Activated T-helper 1 cell treated with anti-CD3 and anti-CD28 coated beads, Interleukin-2, amount 50 U/mL, for 16 hours (primary cell): ENCODE measurements around the gene TMEM271.

Experiments used
- DNase-seq, 2 donors: peaks; one replicate each; pipeline ENCODE4 v3.0.0-alpha.2; 2020; ENCODE audit warnings: low read depth in 1 of 2, low spot score in 1 of 2

The TMEM271 gene, protein sequence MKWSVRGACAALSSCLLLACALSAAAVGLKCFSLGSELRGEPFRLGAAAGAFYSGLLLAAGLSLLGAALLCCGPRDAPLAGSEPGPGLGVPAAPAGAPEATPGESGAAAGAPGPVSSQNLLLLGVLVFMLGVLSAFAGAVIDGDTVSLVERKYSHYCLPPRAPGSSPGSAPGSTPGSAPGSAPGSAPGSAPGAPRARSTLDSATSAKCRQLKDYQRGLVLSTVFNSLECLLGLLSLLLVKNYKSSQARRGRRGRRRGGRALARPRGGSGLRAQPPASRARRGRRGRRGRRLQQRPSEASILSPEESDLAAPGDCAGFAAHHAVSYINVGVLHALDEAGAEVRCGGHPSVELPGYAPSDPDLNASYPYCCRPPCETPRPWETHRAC

DNA sequence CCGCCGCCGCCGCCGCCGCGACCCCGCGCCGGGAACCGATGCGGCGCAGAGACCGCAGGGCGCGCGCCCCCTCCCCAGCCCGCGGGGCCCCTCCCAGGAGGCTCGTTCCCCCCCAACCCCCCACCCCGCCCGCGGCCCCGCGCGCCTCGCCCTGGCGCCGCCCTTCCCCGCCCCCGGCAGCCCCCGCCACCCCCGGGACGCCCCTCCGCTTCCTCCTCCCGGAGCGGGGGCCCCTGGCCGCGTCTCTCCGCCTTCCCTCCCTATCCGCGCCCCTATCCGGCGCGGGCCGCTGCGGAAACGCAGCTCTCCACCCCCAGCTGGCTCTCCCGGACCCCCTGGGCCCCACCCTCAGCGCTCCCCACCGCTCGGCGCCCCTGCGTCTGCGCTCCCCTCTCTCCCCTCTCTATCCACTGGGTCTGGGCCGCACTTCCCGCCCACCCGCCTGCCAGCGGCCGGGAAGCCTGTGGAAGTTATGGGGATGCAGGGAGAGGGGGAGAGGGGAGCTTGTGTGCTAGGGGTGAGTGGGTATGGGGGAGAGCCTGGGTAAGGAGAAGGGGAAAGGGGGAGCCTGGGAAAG, at the start of gene TMEM271:
Gene TMEM271, minus strand, starts transcription at position 51 of the 577 bp plus-strand sequence. CDS start 233 bp downstream, outside the sequence.
- no peak for DNase-seq

DNA sequence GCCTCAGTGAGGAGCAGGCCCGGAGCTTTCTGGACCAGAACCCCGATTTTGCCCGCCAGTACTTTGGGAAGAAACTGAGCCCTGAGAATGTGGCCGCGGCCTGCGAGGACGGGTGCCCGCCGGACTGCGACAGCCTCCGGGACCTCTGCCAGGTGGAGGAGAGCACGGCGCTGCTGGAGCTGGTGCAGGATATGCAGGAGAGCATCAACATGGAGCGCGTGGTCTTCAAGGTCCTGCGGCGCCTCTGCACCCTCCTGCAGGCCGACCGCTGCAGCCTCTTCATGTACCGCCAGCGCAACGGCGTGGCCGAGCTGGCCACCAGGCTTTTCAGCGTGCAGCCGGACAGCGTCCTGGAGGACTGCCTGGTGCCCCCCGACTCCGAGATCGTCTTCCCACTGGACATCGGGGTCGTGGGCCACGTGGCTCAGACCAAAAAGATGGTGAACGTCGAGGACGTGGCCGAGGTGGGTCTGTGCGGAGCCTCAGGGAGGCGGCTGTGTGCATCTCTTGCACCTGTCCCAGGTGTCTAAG, 49.6 kb upstream of the TMEM271 start:
- DNase-seq, result no peak

DNA sequence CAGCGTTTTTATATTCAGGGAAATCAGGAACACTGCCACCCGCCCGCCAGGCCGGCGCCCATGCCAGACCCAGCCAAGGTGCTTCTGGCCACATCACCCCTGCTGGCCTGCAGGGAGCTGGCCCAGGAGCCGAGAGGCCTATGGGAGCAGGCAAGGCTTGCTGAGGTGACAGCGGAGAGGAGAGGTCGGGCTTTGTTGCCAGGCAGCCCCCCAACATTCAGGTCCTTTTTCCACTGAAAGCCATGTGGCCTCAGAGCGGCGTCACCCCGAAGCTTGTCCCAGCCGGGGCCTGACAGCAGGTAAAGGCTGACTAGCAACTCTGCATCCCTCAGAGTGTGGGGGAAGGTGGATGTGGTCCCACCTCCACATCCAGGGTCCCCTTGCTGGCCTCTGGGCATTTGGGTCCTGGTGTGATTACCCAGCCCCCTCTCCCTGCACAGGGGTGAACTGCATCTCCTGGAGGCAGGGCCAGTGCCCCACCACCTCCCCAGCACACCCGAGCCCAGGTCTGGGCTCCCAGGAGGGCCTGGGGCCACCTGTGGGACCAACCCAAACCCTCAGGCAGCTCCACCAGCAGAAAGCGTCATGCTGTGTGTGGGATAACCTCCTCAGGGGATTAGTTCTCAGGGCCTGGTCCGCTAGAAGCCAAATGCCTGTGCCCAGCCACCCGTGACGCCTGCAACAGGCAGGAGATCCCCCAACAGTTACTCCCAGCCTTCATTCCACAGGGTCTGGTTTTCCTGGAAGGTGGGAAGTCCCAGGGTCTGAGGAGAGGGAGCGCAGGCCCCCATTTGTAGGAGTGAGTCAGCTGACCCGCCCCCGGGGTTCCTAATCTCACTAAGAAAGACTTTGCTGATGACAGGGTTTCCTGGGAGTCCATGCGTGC, 48.9 kb upstream of the TMEM271 start, which contains the start of gene PDE6B:
Gene PDE6B, plus strand, starts transcription at position 869 of the 886 bp plus-strand sequence. CDS start 54 bp downstream, outside the sequence.
- DNase-seq, result no peak

DNA sequence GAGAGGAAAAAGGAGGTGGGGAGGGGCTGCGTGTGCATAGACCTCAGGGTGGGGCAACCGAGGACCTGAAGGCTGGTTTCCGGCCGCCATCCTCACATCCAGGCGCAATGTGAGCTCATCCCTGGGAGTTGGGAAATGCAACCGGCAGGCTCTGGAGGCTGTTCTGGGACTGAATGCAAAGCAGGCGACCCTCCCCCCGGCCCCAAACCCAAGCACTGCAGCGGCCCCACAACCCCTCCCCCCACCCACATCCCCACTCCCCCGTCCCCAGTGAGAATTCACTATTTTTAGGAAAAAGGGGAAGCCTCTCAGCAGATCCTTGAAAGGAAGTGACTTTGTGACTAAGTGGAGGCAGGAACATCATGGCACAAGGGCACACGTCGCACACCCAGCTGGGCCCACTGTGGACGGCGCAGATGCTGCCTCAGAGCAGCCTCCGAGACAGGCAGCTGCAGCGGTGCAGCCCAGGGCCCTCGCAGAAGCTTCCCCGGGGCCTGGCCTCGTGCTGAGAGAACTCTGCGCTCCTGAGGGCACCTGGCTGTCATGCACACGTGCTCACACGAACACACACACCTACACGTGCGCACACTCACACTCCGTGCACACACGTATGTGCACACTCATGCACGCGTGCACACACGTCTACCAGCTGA, 47.9 kb upstream of the TMEM271 start:
- DNase-seq, result no peak

DNA sequence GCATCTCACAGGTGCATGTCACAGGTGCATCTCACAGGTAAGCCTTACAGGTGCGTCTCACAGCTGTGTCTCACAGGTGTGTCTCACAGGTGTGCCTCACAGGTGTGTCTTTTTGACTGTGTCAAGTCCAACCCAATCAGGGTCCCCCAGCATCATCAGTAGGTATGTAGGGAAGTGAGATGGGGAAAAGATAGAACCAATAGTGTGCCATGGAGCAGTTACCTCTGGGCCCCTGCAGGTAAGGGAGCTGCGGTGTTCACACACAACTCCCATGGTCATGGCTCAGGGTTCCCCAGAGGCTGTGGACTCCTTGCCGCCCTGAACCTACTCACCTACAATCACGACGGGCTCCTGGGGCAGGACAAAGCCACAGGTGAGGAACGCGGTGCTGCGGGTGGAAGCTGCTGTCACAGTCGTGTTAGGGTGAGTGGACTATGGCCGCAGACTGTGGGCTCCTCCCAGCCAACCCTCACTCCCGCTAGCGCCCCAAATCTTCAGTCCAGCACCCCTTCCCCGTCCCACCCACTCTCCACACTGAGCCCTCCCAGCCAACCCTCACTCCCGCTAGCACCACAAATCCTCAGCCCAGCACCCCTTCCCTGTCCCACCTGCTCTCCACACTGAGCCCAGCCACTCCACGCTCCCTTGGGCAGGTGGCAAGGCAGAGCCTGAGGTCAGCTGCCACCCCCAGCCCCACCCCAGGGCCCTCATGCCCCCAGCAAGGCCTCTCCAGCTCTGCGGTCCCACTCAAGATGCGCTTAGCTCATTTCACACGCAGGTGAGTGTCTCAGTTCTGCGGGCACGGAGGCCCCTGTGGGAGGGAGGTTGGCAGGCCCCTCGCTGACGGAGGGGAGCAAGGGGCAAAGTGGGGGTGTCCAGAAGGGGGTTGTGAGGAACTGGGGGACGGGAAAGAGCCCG, 47.2 kb upstream of the TMEM271 start:
- DNase-seq, result no peak

DNA sequence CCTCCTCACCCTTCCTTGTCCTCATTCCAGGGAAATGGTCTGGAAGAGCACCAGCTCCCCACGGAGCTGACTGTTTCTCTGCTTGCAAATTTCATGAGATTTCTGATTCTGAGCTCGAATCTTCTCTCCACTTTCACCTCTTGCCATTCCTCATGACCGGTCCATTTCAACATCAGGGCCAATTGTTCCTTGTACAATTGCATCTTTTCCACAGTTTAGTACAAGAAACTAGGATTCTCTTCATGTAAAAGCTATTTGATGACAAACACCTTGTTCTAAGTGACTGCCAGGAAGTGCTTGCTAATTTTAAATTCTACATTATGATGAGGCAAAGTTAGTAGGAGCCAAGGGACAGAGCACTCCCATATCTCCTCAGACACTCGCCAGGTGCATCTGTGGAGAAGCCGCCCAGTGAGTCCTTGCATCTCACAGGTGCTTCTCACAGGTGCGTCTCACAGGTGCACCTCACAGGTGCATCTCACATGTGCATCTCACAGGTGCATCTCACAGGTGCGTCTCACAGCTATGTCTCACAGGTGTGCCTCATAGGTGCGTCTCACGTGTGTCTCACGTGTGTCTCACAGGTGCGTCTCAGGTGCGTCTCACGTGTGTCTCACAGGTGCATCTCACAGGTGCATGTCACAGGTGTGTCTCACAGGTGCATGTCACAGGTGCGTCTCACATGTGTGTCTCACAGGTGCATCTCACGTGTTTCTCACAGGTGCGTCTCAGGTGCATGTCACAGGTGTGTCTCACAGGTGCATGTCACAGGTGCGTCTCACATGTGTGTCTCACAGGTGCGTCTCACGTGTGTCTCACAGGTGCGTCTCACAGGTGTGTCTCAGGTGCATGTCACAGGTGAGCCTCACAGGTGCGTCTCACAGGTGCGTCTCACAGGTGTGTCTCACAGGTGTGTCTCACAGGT, 46.2 kb upstream of the TMEM271 start:
- DNase-seq, result no peak

DNA sequence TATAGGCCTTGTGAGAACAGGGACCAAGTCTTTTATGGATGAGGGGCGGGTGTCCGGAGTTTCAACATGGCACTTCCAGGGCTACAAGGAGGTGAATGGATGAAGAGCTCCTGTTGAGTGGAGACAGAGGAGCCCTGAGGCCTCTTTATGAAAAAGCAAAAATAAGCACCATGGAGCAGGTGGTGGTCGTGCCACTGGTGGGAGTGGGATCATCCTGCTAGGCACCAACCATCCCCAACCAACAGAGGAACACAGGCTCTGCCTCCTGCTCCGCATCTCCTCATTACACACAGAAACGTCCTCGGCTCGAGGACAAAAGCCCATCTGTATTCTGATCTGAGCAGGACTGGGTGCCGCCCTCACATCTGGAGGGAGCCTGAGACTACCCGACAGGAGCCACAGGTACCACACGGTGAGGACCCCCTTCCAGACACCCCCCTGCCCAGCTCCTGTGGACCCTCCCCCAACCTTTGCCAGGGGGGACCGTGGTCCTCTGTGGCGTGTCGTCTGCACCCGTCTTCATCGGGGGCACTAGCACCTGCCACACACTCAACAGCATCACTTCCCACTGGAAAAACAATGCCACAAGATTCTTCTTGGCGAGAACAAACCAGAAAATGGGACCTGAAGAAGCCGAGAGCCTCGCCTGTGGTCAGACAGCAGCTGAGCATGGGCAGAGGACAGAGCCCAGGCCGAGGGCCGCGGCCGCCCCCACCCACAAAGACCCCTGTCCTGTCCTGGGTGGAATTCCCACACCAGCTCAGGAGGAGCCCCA, 45.4 kb upstream of the TMEM271 start:
- no peak for DNase-seq

DNA sequence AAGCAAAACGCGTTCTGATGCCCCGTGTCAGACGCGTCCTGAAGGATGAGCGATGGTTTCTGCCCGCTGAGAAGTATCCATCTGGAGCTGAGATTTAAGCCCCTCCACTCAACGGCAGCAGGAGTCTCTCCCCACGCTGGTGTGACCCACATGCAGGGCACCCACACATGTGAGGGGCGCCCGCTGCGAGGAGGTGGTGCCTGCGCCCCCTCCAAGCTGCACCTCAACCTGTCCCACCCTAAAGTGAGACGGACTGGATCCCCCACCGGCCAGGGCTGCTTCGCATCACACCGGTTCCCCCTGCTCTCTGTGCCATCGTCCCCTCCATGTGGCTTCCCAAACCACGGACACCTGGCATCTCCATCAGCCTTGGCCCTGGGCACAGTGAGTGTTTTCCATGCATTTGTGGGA, 44.8 kb upstream of the TMEM271 start:
- no peak for DNase-seq

DNA sequence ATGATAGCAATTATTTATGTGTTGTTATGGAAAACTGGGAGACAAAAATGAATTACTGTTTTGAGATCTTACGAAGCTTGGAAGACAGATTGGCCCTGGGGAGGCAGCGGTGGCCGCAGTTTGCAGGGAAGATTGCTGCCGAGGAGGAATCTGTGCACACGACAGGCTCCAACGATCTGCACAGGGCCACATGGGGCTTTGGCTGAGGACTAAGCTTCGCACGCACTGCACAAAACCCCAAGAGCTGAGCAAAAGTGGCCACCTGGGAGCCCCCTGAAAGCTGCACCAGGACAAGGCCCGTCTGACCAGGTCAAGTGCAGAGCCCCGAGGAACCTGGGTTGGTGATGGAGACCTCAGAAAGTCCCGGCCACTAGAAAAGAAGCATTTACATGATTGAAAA, 44.1 kb upstream of the TMEM271 start:
- DNase-seq, result no peak

DNA sequence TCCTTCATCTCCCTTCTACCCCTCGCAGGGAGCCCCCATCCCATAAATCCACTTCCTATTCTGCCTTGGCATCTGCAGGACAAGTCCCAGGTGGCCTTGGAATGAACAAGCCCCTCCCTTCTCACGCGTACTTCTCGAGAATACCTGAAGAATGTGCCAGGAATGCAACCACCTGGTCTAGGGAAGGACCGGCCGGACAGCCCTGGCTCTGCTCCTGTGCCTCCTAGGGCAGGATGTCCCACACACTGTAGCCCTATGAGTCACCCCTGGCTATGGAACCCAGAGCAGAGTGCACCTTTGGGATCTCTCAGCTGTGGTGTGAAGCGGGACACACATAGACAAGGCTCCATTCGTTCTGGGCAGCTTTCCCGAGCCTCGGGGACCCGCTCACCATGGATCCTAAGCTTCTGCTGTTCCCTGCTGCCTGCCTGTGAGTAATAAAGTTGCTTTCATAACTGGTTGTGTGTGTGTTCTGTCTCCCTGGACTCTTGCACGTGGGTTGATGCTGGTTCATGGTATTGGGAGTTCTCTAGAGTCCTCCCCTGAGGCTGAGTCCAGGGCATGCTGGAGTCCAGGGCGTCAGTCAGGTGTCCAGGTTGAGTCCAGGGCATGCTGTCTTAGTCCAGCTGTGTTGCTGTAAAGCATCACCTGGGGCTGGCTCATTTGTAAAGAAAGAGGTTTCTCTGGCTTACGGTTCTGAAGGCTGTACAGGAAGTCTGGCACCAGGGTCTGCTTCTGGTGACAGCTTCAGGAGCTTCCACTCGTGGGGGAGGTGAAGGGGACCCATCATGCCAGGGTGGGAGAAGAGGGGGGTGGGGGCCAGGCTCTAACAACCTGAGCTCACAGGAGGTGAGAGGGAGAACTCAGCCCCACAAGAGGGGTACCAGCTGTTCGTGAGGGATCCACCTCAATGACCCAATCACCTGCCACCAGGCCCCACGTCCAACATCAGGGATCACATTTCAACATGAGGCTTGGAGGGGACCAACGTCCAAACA, 41.8 kb upstream of the TMEM271 start:
- DNase-seq, result no peak

DNA sequence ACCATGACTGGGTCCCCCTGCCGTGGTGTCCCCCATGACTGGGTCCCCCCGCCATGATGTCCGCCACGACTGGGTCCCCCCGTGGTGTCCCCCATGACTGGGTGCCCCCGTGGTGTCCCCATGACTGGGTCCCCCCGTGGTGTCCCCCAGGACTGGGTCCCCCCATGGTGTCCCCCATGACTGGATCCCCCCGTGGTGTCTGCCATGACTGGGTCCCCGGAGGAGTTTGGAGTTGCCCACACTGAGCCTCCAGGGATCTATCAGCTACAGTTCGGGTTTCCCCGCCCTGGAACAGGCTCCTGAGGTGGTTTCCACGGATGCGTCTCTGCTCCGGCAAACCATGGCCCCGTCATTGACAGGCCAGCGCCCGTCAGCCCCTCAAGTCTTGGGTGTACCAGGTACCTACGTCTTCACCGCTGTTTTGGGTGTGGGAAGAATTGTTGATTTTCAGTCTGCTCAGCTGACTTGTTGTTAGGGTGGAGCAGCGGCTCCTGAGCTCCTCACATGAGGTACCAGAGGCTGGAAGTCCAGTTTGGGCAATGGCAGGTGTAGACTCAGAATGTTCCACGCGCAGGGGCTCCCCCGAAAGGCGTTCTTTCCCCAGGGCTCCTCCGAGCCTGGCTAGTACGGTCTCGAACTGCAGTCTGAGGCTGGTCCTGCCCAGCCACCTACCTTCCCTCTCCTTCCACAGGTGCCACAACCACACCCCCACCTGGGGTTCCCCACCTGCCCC, 41.0 kb upstream of the TMEM271 start:
- no peak for DNase-seq

DNA sequence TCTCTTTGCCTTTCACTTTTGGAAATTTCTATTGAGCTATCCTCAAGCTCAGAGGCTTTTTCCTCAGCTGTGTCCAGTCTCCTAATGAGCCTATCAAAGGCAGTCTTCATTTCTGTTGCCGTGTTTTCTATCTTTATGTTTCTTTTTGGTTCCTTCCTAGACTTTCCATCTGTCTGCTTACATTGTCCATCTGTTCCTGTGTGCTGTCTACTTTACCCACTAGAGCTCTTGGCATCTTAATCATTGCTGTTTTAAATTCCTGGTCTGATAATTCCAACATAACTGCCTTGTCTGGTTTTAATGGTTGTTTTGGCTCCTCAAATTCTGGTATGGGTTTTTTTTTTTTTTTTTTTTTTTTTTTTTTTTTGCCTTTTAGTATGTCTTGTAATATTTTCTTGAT, 40.0 kb upstream of the TMEM271 start:
- no peak for DNase-seq

DNA sequence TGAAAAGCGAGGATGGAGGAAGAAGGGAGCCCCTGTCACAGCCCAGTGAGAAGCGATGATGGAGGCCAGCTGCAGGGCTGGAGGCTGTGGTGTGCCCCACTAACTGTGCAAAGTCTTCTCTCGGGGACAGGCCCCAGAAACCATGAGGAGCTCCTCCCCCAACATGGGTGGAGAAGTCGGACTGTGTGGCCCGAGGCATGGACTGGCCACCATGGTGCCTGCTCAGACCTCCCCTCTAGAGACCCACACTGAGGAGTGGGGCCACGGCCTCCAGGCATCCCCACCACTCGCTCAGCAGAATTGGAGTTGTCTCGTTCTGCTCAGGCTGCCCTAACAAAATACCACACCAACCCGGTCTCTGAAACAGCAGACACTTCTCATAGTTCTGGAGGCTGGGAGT, 37.0 kb upstream of the TMEM271 start:
- no peak for DNase-seq

DNA sequence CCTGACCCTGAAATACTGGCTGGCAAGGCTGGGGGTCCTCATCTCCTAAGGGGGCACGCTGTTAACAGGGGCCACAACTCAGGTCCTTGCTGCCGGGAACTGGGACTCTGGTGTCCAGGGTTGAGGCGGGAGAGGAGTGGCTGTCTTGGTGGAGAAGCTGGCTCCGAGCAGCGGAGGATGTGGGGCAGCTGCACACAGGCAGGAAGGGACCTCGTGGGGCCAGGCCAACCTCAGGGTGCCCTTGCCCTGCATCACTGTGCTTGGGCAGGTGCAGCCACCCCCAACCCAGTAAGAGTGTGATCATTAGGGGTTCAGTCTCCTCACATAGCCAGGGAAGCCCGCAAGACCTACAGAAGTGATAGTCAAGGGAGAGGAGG, 36.6 kb upstream of the TMEM271 start:
- DNase-seq, result no peak

DNA sequence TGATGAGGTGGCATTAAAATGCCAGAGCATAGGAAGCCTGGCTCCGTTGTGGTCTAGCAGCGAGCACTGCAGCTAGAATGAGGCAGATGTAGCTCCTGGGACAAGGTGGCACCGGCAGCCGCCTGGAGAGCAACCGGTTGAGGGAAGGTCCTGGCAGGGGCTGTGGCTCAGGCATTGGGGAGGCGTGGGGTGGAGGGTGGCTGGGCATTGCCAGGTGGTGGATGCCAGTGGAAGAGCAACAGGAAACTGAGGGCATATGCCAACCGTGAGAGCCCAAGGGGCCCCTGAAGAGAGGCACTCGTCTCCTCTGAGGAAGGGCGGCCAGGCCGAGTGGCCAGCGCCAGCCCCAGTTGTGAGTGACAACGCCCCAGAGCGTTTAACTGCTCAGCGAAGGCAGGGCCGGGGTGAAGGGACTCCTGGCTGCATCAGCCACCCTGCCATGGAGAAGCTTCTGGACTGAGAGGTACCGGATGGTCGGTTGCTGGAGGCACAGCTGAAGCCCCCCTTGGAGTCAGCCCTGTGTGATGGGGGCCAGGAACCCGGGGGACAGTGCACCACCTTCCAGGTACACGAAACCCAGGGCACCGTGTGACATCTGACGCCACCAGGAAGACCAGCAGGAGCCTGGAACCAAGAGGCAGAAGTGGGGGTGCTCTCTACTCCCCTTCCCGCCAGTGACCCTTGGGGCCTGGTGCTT, 36.1 kb upstream of the TMEM271 start:
- DNase-seq, result no peak
